Colonic mucosa (tissue), 4 donors: ENCODE data around the gene CFHR1. TPM values are rescaled to one million over a fixed set of nuclear protein-coding genes. Genes with fewer than 3 reads are reported as not detected.

Source experiments
- DNase-seq: peaks from one replicate; pipeline ENCODE4 v3.0.0-alpha.2; 2020
- H3K27ac ChIP-seq: fragments of 200-600 bp; one replicate; pipeline ENCODE4 v1.8.0; 2021
- H3K27me3 ChIP-seq: fragments of 200-600 bp; one replicate; pipeline ENCODE4 v1.8.0; 2021
- H3K36me3 ChIP-seq: fragments of 200-600 bp; one replicate; pipeline ENCODE4 v1.8.0; 2021
- H3K4me1 ChIP-seq: fragments of 200-600 bp; one replicate; pipeline ENCODE4 v1.8.0; 2021; ENCODE audit warnings: mild to moderate bottlenecking
- H3K4me3 ChIP-seq: fragments of 200-600 bp; one replicate; pipeline ENCODE4 v1.8.0; 2021
- H3K9ac ChIP-seq, 2 donors: one replicate each; pipeline ENCODE4 v1.7.0; 2013; ENCODE audit warnings: control low read depth in 2 of 2, low read depth in 2 of 2, low read length in 2 of 2
- H3K9me3 ChIP-seq: fragments of 200-600 bp; one replicate; pipeline ENCODE4 v1.8.0; 2021
- CTCF ChIP-seq: fragments of 200-600 bp; IDR thresholded peaks from one replicate; pipeline ENCODE4 v1.8.0; 2022; ENCODE audit warnings: antibody characterized with exemption, mild to moderate bottlenecking
- intact Hi-C: fragments of 100-400 bp; cut with DNase I; formaldehyde crosslinking; loops from one replicate; pipeline ENCODE4 v1.14.1; 2022
- total RNA-seq, 2 donors: library from RNA; stranded (reverse); fragmentation: NEBNext Ultra II Directional in 1 of 2; extraction: Animal tissue kit (Norgen Biotek cat#: 25700) in 1 of 2; gene quantifications; one replicate each; pipeline ENCODE4 v1.2.1, GENCODE V29; 2021
- donor health status: healthy.
- donor health status: DM: no; HTN: no; CAD: no.
- donor health status: DM: no; HTN: no; CAD: no.

CFHR1 gene
- total RNA-seq, 2 donors from 2014 or later, result 0.32 to 0.57 TPM

GRCh38 chr1:196857188-196857587 is 37.7 kb downstream of the CFHR1 start:
- no peaks in the 10 kb centered on the region for H3K4me1 ChIP-seq
- no peaks in the 10 kb centered on the region for H3K27me3 ChIP-seq
- no peak overlapping the region for H3K9ac ChIP-seq
- H3K27ac ChIP-seq, result no peak overlapping the region
- intact Hi-C loops, result no loop called here
- no peaks in the 10 kb centered on the region for H3K36me3 ChIP-seq
- H3K9me3 ChIP-seq, result no peaks in the 10 kb centered on the region
- H3K4me3 ChIP-seq, result no peak overlapping the region
- TF ChIP-seq CTCF, result no peak
- DNase-seq, result no peak

GRCh38 chr1:196858811-196859210 is 39.3 kb downstream of the CFHR1 start:
- Histone ChIP-seq H3K27me3 (no peaks in the 10 kb centered on the region), H3K4me3 (no peak overlapping the region), H3K36me3 (no peaks in the 10 kb centered on the region), H3K4me1 (no peaks in the 10 kb centered on the region), H3K9me3 (no peaks in the 10 kb centered on the region), H3K27ac (no peak overlapping the region), H3K9ac (no peak overlapping the region)
- intact Hi-C loops, result no loop called here
- TF ChIP-seq CTCF, result no peak
- no peak for DNase-seq

GRCh38 chr1:196860323-196860884 is 40.9 kb downstream of the CFHR1 start:
- H3K9me3 ChIP-seq, result no peaks in the 10 kb centered on the region
- H3K4me1 ChIP-seq, result no peaks in the 10 kb centered on the region
- no peak overlapping the region for H3K9ac ChIP-seq
- H3K4me3 ChIP-seq, result no peak overlapping the region
- no peak for TF ChIP-seq CTCF
- no peak overlapping the region for H3K27ac ChIP-seq
- no peaks in the 10 kb centered on the region for H3K36me3 ChIP-seq
- DNase-seq, result no peak
- intact Hi-C loops, result no loop called here
- H3K27me3 ChIP-seq, result no peaks in the 10 kb centered on the region

- Histone ChIP-seq H3K9ac (no peak overlapping the region), H3K36me3 (no peaks in the 10 kb centered on the region), H3K4me1 (no peaks in the 10 kb centered on the region), H3K9me3 (no peaks in the 10 kb centered on the region), H3K4me3 (no peak overlapping the region), H3K27ac (no peak overlapping the region), H3K27me3 (no peaks in the 10 kb centered on the region)
- intact Hi-C loops, result no loop called here
- DNase-seq, result no peak
- no peak for TF ChIP-seq CTCF
Measured at GRCh38 chr1:196861429-196861828, 41.9 kb downstream of the CFHR1 start.

- intact Hi-C loops, result no loop called here
- H3K27me3 ChIP-seq, result no peaks in the 10 kb centered on the region
- no peak overlapping the region for H3K9ac ChIP-seq
- no peaks in the 10 kb centered on the region for H3K4me1 ChIP-seq
- H3K36me3 ChIP-seq, result no peaks in the 10 kb centered on the region
- H3K9me3 ChIP-seq, result no peaks in the 10 kb centered on the region
- no peak for TF ChIP-seq CTCF
- no peak overlapping the region for H3K27ac ChIP-seq
- DNase-seq, result no peak
- H3K4me3 ChIP-seq, result no peak overlapping the region
Measured at GRCh38 chr1:196866974-196867373, 47.4 kb downstream of the CFHR1 start.

- Histone ChIP-seq H3K4me1 (no peaks in the 10 kb centered on the region), H3K4me3 (no peak overlapping the region), H3K9ac (no peak overlapping the region), H3K36me3 (no peaks in the 10 kb centered on the region), H3K27ac (no peak overlapping the region), H3K27me3 (no peaks in the 10 kb centered on the region), H3K9me3 (no peaks in the 10 kb centered on the region)
- no peak for TF ChIP-seq CTCF
- no peak for DNase-seq
- intact Hi-C loops, result no loop called here
Measured at GRCh38 chr1:196873385-196873784, 53.9 kb downstream of the CFHR1 start.
